ENCODE measurements around the gene STON2. TPM values are rescaled to one million over a fixed set of nuclear protein-coding genes. Genes with fewer than 3 reads are reported as not detected.

STON2 gene
- total RNA-seq, 1 donor from 2014 or later: 60.4 TPM

GRCh38 chr14:81265636-81266169 is 134.4 kb downstream of the STON2 start:
- H3K36me3 Mint-ChIP-seq: peaks cover 6% of the 10 kb centered on the region
- peaks cover 41% of the 10 kb centered on the region for H3K4me1 Mint-ChIP-seq
- no peak for TF ChIP-seq CTCF (IDR thresholded peaks at IDR 0.05; ENCODE audit: unreplicated experiment)
- DNase-seq (ENCODE audit: low spot score in 2 of 2, unreplicated experiment in 2 of 2): no peak
- no peak overlapping the region for H3K4me3 Mint-ChIP-seq
- no peaks in the 10 kb centered on the region for H3K27me3 Mint-ChIP-seq (ENCODE audit: low read depth)
- no peak overlapping the region for H3K27ac Mint-ChIP-seq
- no peaks in the 10 kb centered on the region for H3K9me3 Mint-ChIP-seq

GRCh38 chr14:81264671-81265070 is 135.5 kb downstream of the STON2 start:
- Mint-ChIP-seq H3K4me3 (no peak overlapping the region), H3K36me3 (peaks cover 10% of the 10 kb centered on the region), H3K27me3 (ENCODE audit: low read depth) (no peaks in the 10 kb centered on the region), H3K9me3 (no peaks in the 10 kb centered on the region), H3K4me1 (peaks cover 33% of the 10 kb centered on the region), H3K27ac (no peak overlapping the region)
- no peak for TF ChIP-seq CTCF (IDR thresholded peaks at IDR 0.05; ENCODE audit: unreplicated experiment)
- DNase-seq (ENCODE audit: low spot score in 2 of 2, unreplicated experiment in 2 of 2): no peak

GRCh38 chr14:81263777-81264410 is 136.2 kb downstream of the STON2 start:
- Mint-ChIP-seq H3K9me3 (no peaks in the 10 kb centered on the region), H3K36me3 (peaks cover 14% of the 10 kb centered on the region), H3K27ac (no peak overlapping the region), H3K4me3 (no peak overlapping the region), H3K27me3 (ENCODE audit: low read depth) (no peaks in the 10 kb centered on the region), H3K4me1 (peaks cover 26% of the 10 kb centered on the region)
- no peak for TF ChIP-seq CTCF (IDR thresholded peaks at IDR 0.05; ENCODE audit: unreplicated experiment)
- no peak for DNase-seq (ENCODE audit: low spot score in 2 of 2, unreplicated experiment in 2 of 2)

GRCh38 chr14:81261176-81261575 is 138.9 kb downstream of the STON2 start:
- peaks cover 18% of the 10 kb centered on the region for H3K36me3 Mint-ChIP-seq
- H3K27ac Mint-ChIP-seq: no peak overlapping the region
- DNase-seq (ENCODE audit: low spot score in 2 of 2, unreplicated experiment in 2 of 2): no peak
- H3K9me3 Mint-ChIP-seq: no peaks in the 10 kb centered on the region
- no peak for TF ChIP-seq CTCF (IDR thresholded peaks at IDR 0.05; ENCODE audit: unreplicated experiment)
- peaks cover 8% of the 10 kb centered on the region for H3K4me1 Mint-ChIP-seq
- H3K27me3 Mint-ChIP-seq (ENCODE audit: low read depth): no peaks in the 10 kb centered on the region
- no peak overlapping the region for H3K4me3 Mint-ChIP-seq

- Mint-ChIP-seq H3K9me3 (no peaks in the 10 kb centered on the region), H3K4me3 (no peak overlapping the region), H3K4me1 (peaks cover 7% of the 10 kb centered on the region), H3K36me3 (peaks cover 18% of the 10 kb centered on the region), H3K27me3 (ENCODE audit: low read depth) (no peaks in the 10 kb centered on the region), H3K27ac (no peak overlapping the region)
- no peak for TF ChIP-seq CTCF (IDR thresholded peaks at IDR 0.05; ENCODE audit: unreplicated experiment)
- no peak for DNase-seq (ENCODE audit: low spot score in 2 of 2, unreplicated experiment in 2 of 2)
These were observed 139.4 kb downstream of the STON2 start for GRCh38 chr14:81260732-81261131.
